HCT116 (cell line): Measurements from ENCODE around the gene ESYT1. TPM values are rescaled to one million over a fixed set of nuclear protein-coding genes. Genes with fewer than 3 reads are reported as not detected.
"Not testable (repeated sequence)": the region's sequence is repeated elsewhere in the genome, so short reads cannot be mapped to it uniquely, and the experiment has no call there.

Source experiments
- ATAC-seq: fragments of 200-7000 bp; cut with Tn5 transposase; 2 replicates; pipeline ENCODE4 v1.9.1; 2020; ENCODE audit warnings: mild to moderate bottlenecking, moderate library complexity
- BruUV-seq: library from RNA; stranded (reverse); fragments of 400-500 nt; replicated peaks from 2 replicates; lab custom pipeline; 2021; lab: Mats Ljungman, UMichigan
- CTCF ChIA-PET: fragments of 300-600 bp; sonication (Branson Sonifier 250); formaldehyde crosslinking; loops from one replicate; lab custom pipeline; 2021; ENCODE audit warnings: antibody characterized with exemption; lab: Charles Lee
- POLR2A ChIA-PET: fragments of 300-600, 350-600 bp; sonication (Branson Sonifier 250); formaldehyde crosslinking; loops from one replicate; lab custom pipeline; 2021; ENCODE audit warnings: antibody characterized with exemption; lab: Charles Lee
- RAD21 ChIA-PET, 2 experiments: fragments of 300-600 bp; sonication (Branson Sonifier 250); formaldehyde crosslinking; loops; one replicate each; lab custom pipeline; 2023; ENCODE audit warnings: low total read pairs in 2 of 2; ENCODE audit not compliant: uncharacterized antibody in 2 of 2, unreplicated experiment in 2 of 2, low non-redundant PET in 1 of 2; lab: Charles Lee
- DNase-seq: peaks from one replicate; pipeline ENCODE4 v3.0.0-alpha.2; 2010; ENCODE audit warnings: low read depth, low spot score
- H2AFZ ChIP-seq: fragments of 200-600 bp; shearing (Covaris generic), sonication (generic); 2 replicates; pipeline ENCODE4 v1.6.1; 2017; ENCODE audit warnings: low read depth, mixed run types, mixed read lengths, antibody characterized with exemption, low read length; ENCODE audit not compliant: poor library complexity, severe bottlenecking
- H3K27ac ChIP-seq: 2 replicates; pipeline ENCODE4 v1.5.1; 2012; ENCODE audit warnings: low read depth, low read length
- H3K27me3 ChIP-seq: fragments of 200-600 bp; sonication (generic); 2 replicates; pipeline ENCODE4 v1.6.1; 2016; ENCODE audit warnings: mixed run types, low read length, mixed read lengths; ENCODE audit not compliant: insufficient read depth
- H3K36me3 ChIP-seq, 2 experiments: fragments of 200-500 bp in 1 of 2; fragments of 200-600 bp in 1 of 2; sonication (Bioruptor generic) in 1 of 2; sonication (generic) in 1 of 2; 2 replicates each; pipeline versions ENCODE4 v1.5.1 to v1.6.1; 2014 to 2016; ENCODE audit warnings: low read length in 2 of 2, inconsistent platforms in 1 of 2, mixed read lengths in 1 of 2, mixed run types in 1 of 2; ENCODE audit not compliant: insufficient read depth in 2 of 2, control insufficient read depth in 1 of 2
- H3K4me1 ChIP-seq, 2 experiments: fragments of 200-600 bp in 1 of 2; sonication (generic) in 1 of 2; 2 replicates each; pipeline versions ENCODE4 v1.5.1 to v1.6.1; 2012 to 2017; ENCODE audit warnings: low read length in 2 of 2, inconsistent platforms in 1 of 2, mild to moderate bottlenecking in 1 of 2, mixed read lengths in 1 of 2, mixed run types in 1 of 2, moderate library complexity in 1 of 2; ENCODE audit not compliant: insufficient read depth in 2 of 2, control insufficient read depth in 1 of 2
- H3K4me2 ChIP-seq: fragments of 200-600 bp; sonication (generic); 2 replicates; pipeline ENCODE4 v1.6.1; 2017; ENCODE audit warnings: mixed run types, low read length, mixed read lengths
- H3K4me3 ChIP-seq, 2 experiments: fragments of 200-600 bp in 1 of 2; sonication (generic) in 1 of 2; replicated peaks in 1 of 2; 2 replicates each; pipeline ENCODE4 v1.5.1; 2011 to 2016; ENCODE audit warnings: low read length in 2 of 2, control low read depth in 1 of 2, low read depth in 1 of 2, mild to moderate bottlenecking in 1 of 2, mixed read lengths in 1 of 2, mixed run types in 1 of 2
- H3K79me2 ChIP-seq: fragments of 200-600 bp; sonication (generic); 2 replicates; pipeline ENCODE4 v1.6.1; 2017; ENCODE audit warnings: mild to moderate bottlenecking, mixed run types, low read length, moderate library complexity, mixed read lengths; ENCODE audit not compliant: insufficient read depth
- H3K9ac ChIP-seq: fragments of 200-600 bp; sonication (generic); 2 replicates; pipeline ENCODE4 v1.6.1; 2016; ENCODE audit warnings: low read length, mixed read lengths
- H3K9me2 ChIP-seq: fragments of 200-600 bp; sonication (generic), shearing (Covaris generic); 2 replicates; pipeline ENCODE4 v1.6.1; 2017; ENCODE audit warnings: mixed run types, mild to moderate bottlenecking, moderate library complexity; ENCODE audit not compliant: insufficient read depth
- H3K9me3 ChIP-seq, 2 experiments: fragments of 200-500 bp in 1 of 2; fragments of 200-600 bp in 1 of 2; sonication (Bioruptor generic) in 1 of 2; sonication (generic) in 1 of 2; 2 replicates each; pipeline ENCODE4 v1.6.1; 2014 to 2017; ENCODE audit warnings: low read length in 2 of 2, mixed read lengths in 2 of 2, inconsistent platforms in 1 of 2, low read depth in 1 of 2, mild to moderate bottlenecking in 1 of 2, mixed run types in 1 of 2, moderate library complexity in 1 of 2; ENCODE audit not compliant: control insufficient read depth in 1 of 2, insufficient read depth in 1 of 2
- H4K20me1 ChIP-seq: fragments of 200-600 bp; sonication (generic), shearing (Covaris generic); 2 replicates; pipeline ENCODE4 v1.6.1; 2017; ENCODE audit warnings: mixed run types, mild to moderate bottlenecking, moderate library complexity; ENCODE audit not compliant: insufficient read depth
- CTCF ChIP-seq, 3 experiments: fragments of 200-600 bp in 1 of 3; sonication (generic) in 1 of 3; IDR thresholded peaks in 2 of 3; conservative IDR thresholded peaks in 1 of 3; 2 replicates each; pipeline ENCODE4 v1.5.1; 2012 to 2017; ENCODE audit warnings: low read depth in 2 of 3, low read length in 2 of 3, antibody characterized with exemption in 1 of 3, borderline replicate concordance in 1 of 3, control low read depth in 1 of 3, mild to moderate bottlenecking in 1 of 3, mixed read lengths in 1 of 3, mixed run types in 1 of 3, moderate library complexity in 1 of 3; ENCODE audit not compliant: insufficient read depth in 1 of 3
- POLR2AphosphoS5 ChIP-seq: IDR thresholded peaks from 2 replicates; pipeline ENCODE4 v1.6.1; 2011; ENCODE audit warnings: mild to moderate bottlenecking, low read depth, low read length, moderate library complexity
- SRF ChIP-seq: IDR thresholded peaks from 2 replicates; pipeline ENCODE4 v1.6.1; 2012; ENCODE audit warnings: low read depth
- YY1 ChIP-seq: IDR thresholded peaks from 2 replicates; pipeline ENCODE4 v1.6.1; 2011; ENCODE audit warnings: low read length, low read depth, moderate library complexity, mild to moderate bottlenecking; ENCODE audit not compliant: insufficient replicate concordance; ENCODE audit errors: extremely low read depth
- ZBTB33 ChIP-seq: IDR thresholded peaks from 2 replicates; pipeline ENCODE4 v1.6.1; 2011; ENCODE audit warnings: mild to moderate bottlenecking, low read length, moderate library complexity; ENCODE audit not compliant: insufficient replicate concordance; ENCODE audit errors: extremely low read depth
- ZFX ChIP-seq: fragments of 450-650 bp; IDR thresholded peaks from 2 replicates; pipeline ENCODE4 v1.6.1; 2017
- ZNF274 ChIP-seq: fragments of 200-500 bp; sonication (Bioruptor generic); IDR thresholded peaks from 2 replicates; pipeline ENCODE4 v1.6.1; 2014; ENCODE audit warnings: mild to moderate bottlenecking, low read depth, low read length, inconsistent platforms
- intact Hi-C: fragments of 100-400 bp; cut with micrococcal nuclease; formaldehyde crosslinking; loops from 2 replicates; pipeline ENCODE4 v1.10.0; 2022
- total RNA-seq: library from RNA; stranded (reverse); gene quantifications from one replicate; pipeline ENCODE4 v1.2.1, GENCODE V29; 2021; ENCODE audit not compliant: unreplicated experiment
- TF ChIP-seq, protein P1 (sequence below): IDR thresholded peaks from 2 replicates; pipeline ENCODE4 v1.6.1; 2012

ESYT1 gene
- total RNA-seq, 1 experiment from 2014 or later = 80.9 TPM

DNA sequence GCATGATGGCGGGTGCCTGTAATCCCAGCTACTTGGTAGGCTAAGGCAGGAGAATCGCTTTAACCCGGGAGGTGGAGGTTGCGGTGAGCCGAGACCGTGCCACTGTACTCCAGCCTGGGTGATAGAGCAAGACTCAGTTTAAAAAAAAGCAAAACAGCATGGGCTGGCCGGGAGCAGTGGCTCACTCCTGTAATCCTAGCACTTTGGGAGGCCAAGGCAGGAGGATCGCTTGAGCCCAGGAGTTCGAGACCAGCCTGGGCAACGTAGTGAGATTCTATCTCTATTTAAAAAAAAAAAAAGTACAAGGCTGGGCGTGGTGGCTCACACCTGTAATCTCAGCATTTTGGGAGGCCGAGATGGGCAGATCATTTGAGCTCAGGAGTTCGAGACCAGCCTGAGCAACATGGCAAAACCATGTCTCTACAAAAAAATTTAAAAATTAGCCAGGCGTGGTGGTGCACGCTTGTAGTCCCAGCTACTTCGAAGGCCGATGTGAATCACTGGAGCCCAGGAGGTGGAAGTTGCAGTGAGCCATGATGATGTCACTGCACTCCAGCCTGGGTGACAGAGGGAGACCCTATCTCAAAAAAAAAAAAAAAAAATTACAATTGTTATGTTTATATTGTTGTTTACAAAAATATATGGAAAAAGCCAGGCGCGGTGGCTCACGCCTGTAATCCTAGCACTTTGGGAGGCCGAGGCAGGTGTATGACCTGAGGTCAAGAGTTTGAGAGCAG lies 28.6 kb downstream of the ESYT1 start:
- ATAC-seq, CTCF ChIA-PET, POLR2A ChIA-PET, H3K27me3 ChIP-seq, H3K4me3 ChIP-seq, H2AFZ ChIP-seq, intact Hi-C loops, H3K9me2 ChIP-seq, BruUV-seq, H3K9me3 ChIP-seq, RAD21 ChIA-PET, H4K20me1 ChIP-seq, DNase-seq: not testable (repeated sequence)
- H3K4me1 ChIP-seq = peaks cover 16 to 35% of the 10 kb centered on the region in 2 experiments
- H3K9ac ChIP-seq = peak overlapping the region; percentile 68; the same call in 1 of the 2 replicates
- peak overlapping the region; percentile 94 for H3K27ac ChIP-seq
- peaks cover 18 to 27% of the 10 kb centered on the region in 2 experiments; a peak in 3 of 4 replicates for H3K36me3 ChIP-seq
- H3K79me2 ChIP-seq = peaks cover 35% of the 10 kb centered on the region
- H3K4me2 ChIP-seq = peak overlapping the region; percentile 81

- BruUV-seq = TSS peak; percentile 44
- TF ChIP-seq YY1 = no peak
- peak; percentile 22; the same call in 1 of the 2 replicates for TF ChIP-seq POLR2AphosphoS5
- TF ChIP-seq ZBTB33 = no peak
- TF ChIP-seq, protein P1, sequence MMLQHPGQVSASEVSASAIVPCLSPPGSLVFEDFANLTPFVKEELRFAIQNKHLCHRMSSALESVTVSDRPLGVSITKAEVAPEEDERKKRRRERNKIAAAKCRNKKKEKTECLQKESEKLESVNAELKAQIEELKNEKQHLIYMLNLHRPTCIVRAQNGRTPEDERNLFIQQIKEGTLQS = no peak
- 0 out of 2 replicates have a peak, but pooled peaks have one; percentile 15 for TF ChIP-seq ZFX
- no peak for TF ChIP-seq ZNF274
- no peak for TF ChIP-seq SRF
- TF ChIP-seq CTCF (IDR thresholded peaks at IDR 0.05 in 2 of 3, conservative IDR thresholded peaks at IDR 0.05 in 1 of 3; ENCODE audit: borderline replicate concordance in 1 of 3, insufficient read depth in 1 of 3, low read depth in 2 of 3, low read length in 2 of 3) = peak in 2 of 3 experiments; percentile 73; a peak in 4 of 6 replicates
- TF ChIP-seq, all 23 proteins: peak for 3
- intact Hi-C loops = loop anchor here (2.0 kb wide), 1 partner anchor 39 kb away; the partner anchor contains the start of gene ZC3H10
- ChIA-PET CTCF (no interaction called here), RAD21 (no interaction called here), POLR2A (interaction anchor here (1.2 kb wide), 1 partner anchor 415 kb away, joined by 3 read pairs; no protein-coding TSS in a partner anchor)
- Histone ChIP-seq H3K27me3 (no peaks in the 10 kb centered on the region), H2AFZ (no peak overlapping the region), H3K9me2 (no peaks in the 10 kb centered on the region), H3K9ac (peak overlapping the region; percentile 68), H3K79me2 (peaks cover 39% of the 10 kb centered on the region), H4K20me1 (no peaks in the 10 kb centered on the region), H3K9me3 (no peaks in the 10 kb centered on the region), H3K27ac (peak overlapping the region; percentile 94), H3K4me1 (peaks cover 16 to 32% of the 10 kb centered on the region in 2 experiments), H3K4me2 (peak overlapping the region; percentile 81), H3K4me3 (peak overlapping the region; percentile 39 to 78), H3K36me3 (peaks cover 25 to 33% of the 10 kb centered on the region in 2 experiments; a peak in 3 of 4 replicates)
- DNase-seq = peak; percentile 70
- peak; percentile 64 for ATAC-seq
Measured at GRCh38 chr12:56157201-56158028, 29.3 kb downstream of the ESYT1 start.
